ENCODE data around the gene NHS. TPM values are rescaled to one million over a fixed set of nuclear protein-coding genes. Genes with fewer than 3 reads are reported as not detected.

Gene NHS
- total RNA-seq, 1 experiment from 2014 or later: 2.2 TPM

DNA sequence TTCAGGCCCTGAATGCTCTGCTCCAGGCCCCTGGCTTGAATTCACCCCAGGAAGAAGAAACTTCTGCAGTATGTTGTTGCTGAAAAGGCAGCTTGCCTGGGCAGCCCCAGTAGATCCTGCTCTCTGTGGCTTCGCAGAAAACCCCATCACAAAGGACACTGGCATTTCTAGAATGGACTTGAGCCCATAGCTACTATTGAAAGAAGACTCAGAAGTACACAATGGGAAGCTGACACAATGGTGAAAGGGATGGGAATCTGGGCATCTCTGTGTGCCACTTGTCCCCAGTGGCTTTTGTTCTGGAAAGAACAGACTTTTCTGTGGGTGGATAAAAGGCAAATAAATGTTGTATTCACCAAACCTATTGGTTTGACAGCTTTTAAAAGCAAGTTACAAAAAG is 294.9 kb downstream of the NHS start:
- H3K9me3 ChIP-seq: no peaks in the 10 kb centered on the region
- TF ChIP-seq, protein P1, sequence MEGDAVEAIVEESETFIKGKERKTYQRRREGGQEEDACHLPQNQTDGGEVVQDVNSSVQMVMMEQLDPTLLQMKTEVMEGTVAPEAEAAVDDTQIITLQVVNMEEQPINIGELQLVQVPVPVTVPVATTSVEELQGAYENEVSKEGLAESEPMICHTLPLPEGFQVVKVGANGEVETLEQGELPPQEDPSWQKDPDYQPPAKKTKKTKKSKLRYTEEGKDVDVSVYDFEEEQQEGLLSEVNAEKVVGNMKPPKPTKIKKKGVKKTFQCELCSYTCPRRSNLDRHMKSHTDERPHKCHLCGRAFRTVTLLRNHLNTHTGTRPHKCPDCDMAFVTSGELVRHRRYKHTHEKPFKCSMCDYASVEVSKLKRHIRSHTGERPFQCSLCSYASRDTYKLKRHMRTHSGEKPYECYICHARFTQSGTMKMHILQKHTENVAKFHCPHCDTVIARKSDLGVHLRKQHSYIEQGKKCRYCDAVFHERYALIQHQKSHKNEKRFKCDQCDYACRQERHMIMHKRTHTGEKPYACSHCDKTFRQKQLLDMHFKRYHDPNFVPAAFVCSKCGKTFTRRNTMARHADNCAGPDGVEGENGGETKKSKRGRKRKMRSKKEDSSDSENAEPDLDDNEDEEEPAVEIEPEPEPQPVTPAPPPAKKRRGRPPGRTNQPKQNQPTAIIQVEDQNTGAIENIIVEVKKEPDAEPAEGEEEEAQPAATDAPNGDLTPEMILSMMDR (IDR thresholded peaks at IDR 0.05; ENCODE audit: insufficient read depth in 1 of 2, low read depth in 1 of 2, low read length in 1 of 2, severe bottlenecking in 1 of 2, unreplicated experiment in 1 of 2): no peak
- H3K4me3 ChIP-seq (ENCODE audit: low read depth, low read length): no peak overlapping the region
- no TSS peak for BruUV-seq (replicated peaks)
- intact Hi-C loops (cut with micrococcal nuclease; ENCODE audit: unreplicated experiment): no loop called here
- Mint-ChIP-seq H3K4me1 (ENCODE audit: low read depth, unreplicated experiment) (no peaks in the 10 kb centered on the region), H3K27me3 (ENCODE audit: insufficient read depth, unreplicated experiment) (no peaks in the 10 kb centered on the region), H3K27ac (ENCODE audit: unreplicated experiment) (no peak overlapping the region), H3K9me3 (ENCODE audit: unreplicated experiment) (no peaks in the 10 kb centered on the region), H3K4me3 (ENCODE audit: unreplicated experiment) (no peak overlapping the region), H3K36me3 (ENCODE audit: insufficient read depth, unreplicated experiment) (no peaks in the 10 kb centered on the region)
- no peaks in the 10 kb centered on the region for H3K4me1 ChIP-seq
- no peak for DNase-seq
- POLR2A ChIA-PET: no interaction called here
- H3K27me3 ChIP-seq (replicated peaks; ENCODE audit: control insufficient read depth, insufficient read depth, low read length): no peaks in the 10 kb centered on the region; the same call in 1 of the 2 replicates
- no peaks in the 10 kb centered on the region for H3K36me3 ChIP-seq (ENCODE audit: control insufficient read depth, insufficient read depth, low read length)
- CTCF ChIA-PET: no interaction called here

DNA sequence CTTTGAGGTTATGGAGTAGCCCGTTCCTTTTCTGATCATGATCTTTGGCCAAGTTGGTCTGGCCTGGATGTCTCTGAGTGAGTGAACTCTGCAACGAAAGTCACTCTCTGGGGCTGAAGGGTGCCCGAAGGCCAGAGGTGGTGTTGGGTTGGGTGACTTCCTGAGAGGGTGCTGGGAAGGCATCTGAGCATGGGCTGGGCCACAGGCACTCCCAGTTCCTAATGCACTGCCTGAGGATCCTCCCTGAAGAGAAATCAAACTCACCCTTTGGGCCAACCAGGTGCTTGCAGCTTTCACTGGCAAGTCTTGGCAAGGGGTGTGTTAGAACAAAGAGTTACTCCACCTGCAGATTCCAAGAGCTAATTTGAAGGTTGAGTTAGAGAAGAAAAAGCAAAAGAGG is 295.9 kb downstream of the NHS start:
- CTCF ChIA-PET: no interaction called here
- H3K27me3 Mint-ChIP-seq (ENCODE audit: insufficient read depth, unreplicated experiment): no peaks in the 10 kb centered on the region
- no peaks in the 10 kb centered on the region for H3K9me3 ChIP-seq
- no peak for DNase-seq
- TF ChIP-seq, protein P1 (IDR thresholded peaks at IDR 0.05; ENCODE audit: insufficient read depth in 1 of 2, low read depth in 1 of 2, low read length in 1 of 2, severe bottlenecking in 1 of 2, unreplicated experiment in 1 of 2): no peak
- no peaks in the 10 kb centered on the region for H3K4me1 ChIP-seq
- no peak overlapping the region for H3K4me3 ChIP-seq (ENCODE audit: low read depth, low read length)
- POLR2A ChIA-PET: no interaction called here
- intact Hi-C loops (cut with micrococcal nuclease; ENCODE audit: unreplicated experiment): no loop called here
- no peaks in the 10 kb centered on the region; the same call in 1 of the 2 replicates for H3K27me3 ChIP-seq (replicated peaks; ENCODE audit: control insufficient read depth, insufficient read depth, low read length)
- BruUV-seq (replicated peaks): no TSS peak
- H3K4me1 Mint-ChIP-seq (ENCODE audit: low read depth, unreplicated experiment): no peaks in the 10 kb centered on the region
- no peak overlapping the region for H3K4me3 Mint-ChIP-seq (ENCODE audit: unreplicated experiment)
- no peaks in the 10 kb centered on the region for H3K9me3 Mint-ChIP-seq (ENCODE audit: unreplicated experiment)
- no peak overlapping the region for H3K27ac Mint-ChIP-seq (ENCODE audit: unreplicated experiment)
- H3K36me3 Mint-ChIP-seq (ENCODE audit: insufficient read depth, unreplicated experiment): no peaks in the 10 kb centered on the region
- H3K36me3 ChIP-seq (ENCODE audit: control insufficient read depth, insufficient read depth, low read length): no peaks in the 10 kb centered on the region

DNA sequence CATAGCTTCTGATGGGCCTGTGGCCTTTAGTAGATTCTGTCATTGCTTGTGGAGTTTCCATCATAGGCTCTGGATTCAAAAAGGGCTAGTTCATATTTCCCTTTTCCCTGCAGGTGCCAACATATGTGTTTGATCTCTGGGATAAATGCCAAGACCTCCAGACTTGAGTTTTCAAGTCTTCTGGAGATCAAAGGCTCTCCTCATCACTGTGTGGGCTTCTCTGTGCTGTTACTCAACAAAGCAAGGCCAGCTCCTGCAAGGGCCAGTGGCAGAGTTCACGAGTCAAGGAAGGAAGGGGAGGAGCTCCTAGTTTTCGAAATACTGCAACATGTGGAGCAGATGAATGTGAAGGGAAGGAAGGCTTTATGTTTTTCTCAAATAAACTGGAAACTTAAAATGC is 299.6 kb downstream of the NHS start:
- no peak for DNase-seq
- no peaks in the 10 kb centered on the region for H3K9me3 Mint-ChIP-seq (ENCODE audit: unreplicated experiment)
- no peak overlapping the region for H3K4me3 ChIP-seq (ENCODE audit: low read depth, low read length)
- no peaks in the 10 kb centered on the region for H3K4me1 ChIP-seq
- no peaks in the 10 kb centered on the region for H3K4me1 Mint-ChIP-seq (ENCODE audit: low read depth, unreplicated experiment)
- TF ChIP-seq, protein P1 (IDR thresholded peaks at IDR 0.05; ENCODE audit: insufficient read depth in 1 of 2, low read depth in 1 of 2, low read length in 1 of 2, severe bottlenecking in 1 of 2, unreplicated experiment in 1 of 2): no peak
- CTCF ChIA-PET: no interaction called here
- intact Hi-C loops (cut with micrococcal nuclease; ENCODE audit: unreplicated experiment): no loop called here
- no peaks in the 10 kb centered on the region for H3K36me3 ChIP-seq (ENCODE audit: control insufficient read depth, insufficient read depth, low read length)
- H3K9me3 ChIP-seq: no peaks in the 10 kb centered on the region
- no peaks in the 10 kb centered on the region for H3K27me3 ChIP-seq (replicated peaks; ENCODE audit: control insufficient read depth, insufficient read depth, low read length)
- no peak overlapping the region for H3K4me3 Mint-ChIP-seq (ENCODE audit: unreplicated experiment)
- no TSS peak for BruUV-seq (replicated peaks)
- H3K27ac Mint-ChIP-seq (ENCODE audit: unreplicated experiment): no peak overlapping the region
- POLR2A ChIA-PET: no interaction called here
- H3K27me3 Mint-ChIP-seq (ENCODE audit: insufficient read depth, unreplicated experiment): no peaks in the 10 kb centered on the region
- H3K36me3 Mint-ChIP-seq (ENCODE audit: insufficient read depth, unreplicated experiment): no peaks in the 10 kb centered on the region

Measured in Caco-2 (cell line).